HepG2 (cell line): ENCODE measurements around the gene TWNK. TPM values are rescaled to one million over a fixed set of nuclear protein-coding genes. Genes with fewer than 3 reads are reported as not detected.

Source experiments
- CHD4 ChIP-seq: fragments of 200-600 bp; sonication (generic); IDR thresholded peaks from 2 replicates; pipeline ENCODE4 v1.7.0; 2017; ENCODE audit warnings: mild to moderate bottlenecking, low read length, borderline replicate concordance
- CREB1 ChIP-seq, 2 experiments: fragments of 450-650 bp in 1 of 2; IDR thresholded peaks; 2 replicates each; pipeline ENCODE4 v1.6.1; 2016 to 2017; ENCODE audit warnings: control low read depth in 1 of 2, mild to moderate bottlenecking in 1 of 2, missing compliant biosample characterization in 1 of 2, missing genetic modification characterization in 1 of 2
- EHMT2 ChIP-seq: fragments of 200-600 bp; sonication (generic); IDR thresholded peaks from 2 replicates; pipeline ENCODE4 v1.7.0; 2017; ENCODE audit warnings: antibody characterized with exemption, low read depth, low read length, borderline replicate concordance
- ETV6 ChIP-seq: sonication (generic); formaldehyde crosslinking; conservative IDR thresholded peaks from 2 replicates; pipeline ENCODE4 v1.4.0; 2020; ENCODE audit warnings: missing genetic modification reagents
- FOXC1 ChIP-seq: sonication (generic); formaldehyde crosslinking; IDR thresholded peaks from 2 replicates; pipeline ENCODE4 v1.8.0; 2022; ENCODE audit warnings: mild to moderate bottlenecking, missing genetic modification reagents, borderline replicate concordance
- FOXO1 ChIP-seq: sonication (generic); formaldehyde crosslinking; IDR thresholded peaks from 2 replicates; pipeline ENCODE4 v1.4.0; 2020; ENCODE audit warnings: missing genetic modification reagents
- IKZF1 ChIP-seq: fragments of 450-650 bp; IDR thresholded peaks from 2 replicates; pipeline ENCODE4 v1.7.1; 2016
- KLF11 ChIP-seq: IDR thresholded peaks from 2 replicates; pipeline ENCODE4 v1.6.1; 2016; ENCODE audit warnings: missing compliant biosample characterization
- MBD4 ChIP-seq: IDR thresholded peaks from 2 replicates; pipeline ENCODE4 v1.6.1; 2012; ENCODE audit warnings: low read length, inconsistent platforms, borderline replicate concordance
- NFIC ChIP-seq: IDR thresholded peaks from 2 replicates; pipeline ENCODE4 v1.6.1; 2012; ENCODE audit warnings: mild to moderate bottlenecking, low read length, inconsistent platforms
- PPARG ChIP-seq: conservative IDR thresholded peaks from 2 replicates; pipeline ENCODE4 v1.6.1; 2016; ENCODE audit warnings: missing biosample characterization, missing genetic modification reagents
- PTBP1 ChIP-seq: fragments of 200-400 bp; formaldehyde crosslinking; IDR thresholded peaks from 2 replicates; pipeline ENCODE4 v1.6.1; 2018; ENCODE audit warnings: low read length, low read depth; ENCODE audit not compliant: poor library complexity, severe bottlenecking
- SIX4 ChIP-seq: sonication (generic); formaldehyde crosslinking; IDR thresholded peaks from 2 replicates; pipeline ENCODE4 v1.4.0; 2020; ENCODE audit warnings: missing genetic modification reagents
- U2AF1 ChIP-seq: fragments of 200-400 bp; formaldehyde crosslinking; optimal IDR thresholded peaks from 2 replicates; pipeline ENCODE3; 2017; ENCODE audit warnings: mild to moderate bottlenecking, low read depth, low read length
- ZBTB7A ChIP-seq: sonication (generic); formaldehyde crosslinking; IDR thresholded peaks from 2 replicates; pipeline ENCODE4 v1.8.0; 2022; ENCODE audit warnings: mild to moderate bottlenecking, missing genetic modification reagents
- ZEB1 ChIP-seq: IDR thresholded peaks from 2 replicates; pipeline ENCODE4 v1.6.1; 2012; ENCODE audit warnings: mild to moderate bottlenecking, low read depth, inconsistent platforms; ENCODE audit not compliant: insufficient replicate concordance
- ZNF3 ChIP-seq: IDR thresholded peaks from 2 replicates; pipeline ENCODE4 v1.7.0; 2017; ENCODE audit warnings: inconsistent platforms
- ZNF333 ChIP-seq: sonication (generic); formaldehyde crosslinking; IDR thresholded peaks from 2 replicates; pipeline ENCODE4 v1.4.0; 2020; ENCODE audit warnings: mild to moderate bottlenecking, missing genetic modification reagents, borderline replicate concordance
- ZNF382 ChIP-seq: sonication (generic); formaldehyde crosslinking; IDR thresholded peaks from 2 replicates; pipeline ENCODE4 v1.5.0; 2020; ENCODE audit warnings: missing genetic modification reagents, mild to moderate bottlenecking, borderline replicate concordance
- ZNF446 ChIP-seq: sonication (generic); formaldehyde crosslinking; IDR thresholded peaks from 2 replicates; pipeline ENCODE4 v1.5.0; 2020; ENCODE audit warnings: mild to moderate bottlenecking, missing genetic modification reagents
- ZNF569 ChIP-seq: sonication (generic); formaldehyde crosslinking; IDR thresholded peaks from 2 replicates; pipeline ENCODE4 v1.5.0; 2020; ENCODE audit warnings: mild to moderate bottlenecking, missing genetic modification reagents, moderate library complexity, borderline replicate concordance
- ZNF615 ChIP-seq: sonication (generic); formaldehyde crosslinking; IDR thresholded peaks from 2 replicates; pipeline ENCODE4 v1.5.0; 2020; ENCODE audit warnings: mild to moderate bottlenecking, missing genetic modification reagents, borderline replicate concordance
- ZNF629 ChIP-seq: sonication (generic); formaldehyde crosslinking; conservative IDR thresholded peaks from 2 replicates; pipeline ENCODE4 v1.5.0; 2020; ENCODE audit warnings: missing genetic modification reagents
- ZNF761 ChIP-seq: sonication (generic); formaldehyde crosslinking; conservative IDR thresholded peaks from 2 replicates; pipeline ENCODE4 v1.4.0; 2020; ENCODE audit warnings: mild to moderate bottlenecking, missing genetic modification reagents
- polyA plus RNA-seq, 8 experiments: library from polyadenylated mRNA; depleted of rRNA in 3 of 8; stranded (reverse) in 7 of 8; unstranded in 1 of 8; fragments of >200 nt; fragmentation: Illumina TruSeq in 4 of 8; extraction: Trizol in 4 of 8; gene quantifications; 2 replicates each; pipeline versions ENCODE4 v1.2.1 to v1.2.3, GENCODE V29; 2011 to 2016; ENCODE audit warnings: low read depth in 4 of 8, missing spikeins in 1 of 8, mixed read lengths in 1 of 8; ENCODE audit not compliant: insufficient read depth in 1 of 8
- total RNA-seq, 5 experiments: library from RNA; depleted of rRNA; stranded (reverse); fragments of >200 nt; fragmentation: Illumina TruSeq; extraction: Trizol; gene quantifications; 2 replicates each; pipeline ENCODE4 v1.2.3, GENCODE V29; 2016; ENCODE audit warnings: low read depth in 1 of 5
- TF ChIP-seq, protein P1 (sequence below): sonication (generic); formaldehyde crosslinking; IDR thresholded peaks from 2 replicates; pipeline ENCODE4 v1.5.1; 2020; ENCODE audit warnings: mild to moderate bottlenecking, moderate library complexity, missing genetic modification reagents
- TF ChIP-seq, protein P2 (sequence below): sonication (generic); formaldehyde crosslinking; IDR thresholded peaks from 2 replicates; pipeline ENCODE4 v1.5.0; 2020; ENCODE audit warnings: missing genetic modification reagents

The TWNK gene
- total and polyA plus RNA-seq, 2 of the 13 experiments (the other 11 are each of a cell fraction or from before 2014, with no cell fraction given) = 10.7 to 16.5 TPM

- no peak for TF ChIP-seq IKZF1
- TF ChIP-seq ZNF761 (CRISPR knock-in tag) = peak; percentile 20; the same call in 1 of the 2 replicates
- no peak for TF ChIP-seq ZNF446 (CRISPR knock-in tag)
- TF ChIP-seq FOXO1 = no peak
- TF ChIP-seq CREB1 (IDR thresholded peaks at IDR 0.05) = no peak
- peak; percentile 70; the same call in 1 of the 2 replicates for TF ChIP-seq CREB1 (CRISPR knock-in tag; IDR thresholded peaks at IDR 0.05)
- TF ChIP-seq ETV6 (CRISPR knock-in tag) = no peak; the same call in 1 of the 2 replicates
- TF ChIP-seq ZNF615 (CRISPR knock-in tag) = no peak
- TF ChIP-seq PTBP1 = no peak
- TF ChIP-seq KLF11 (CRISPR knock-in tag) = no peak
- no peak for TF ChIP-seq MBD4
- no peak for TF ChIP-seq CHD4
- TF ChIP-seq ZBTB7A (CRISPR knock-in tag) = no peak
- TF ChIP-seq NFIC = no peak
- no peak for TF ChIP-seq EHMT2
- TF ChIP-seq, protein P1, sequence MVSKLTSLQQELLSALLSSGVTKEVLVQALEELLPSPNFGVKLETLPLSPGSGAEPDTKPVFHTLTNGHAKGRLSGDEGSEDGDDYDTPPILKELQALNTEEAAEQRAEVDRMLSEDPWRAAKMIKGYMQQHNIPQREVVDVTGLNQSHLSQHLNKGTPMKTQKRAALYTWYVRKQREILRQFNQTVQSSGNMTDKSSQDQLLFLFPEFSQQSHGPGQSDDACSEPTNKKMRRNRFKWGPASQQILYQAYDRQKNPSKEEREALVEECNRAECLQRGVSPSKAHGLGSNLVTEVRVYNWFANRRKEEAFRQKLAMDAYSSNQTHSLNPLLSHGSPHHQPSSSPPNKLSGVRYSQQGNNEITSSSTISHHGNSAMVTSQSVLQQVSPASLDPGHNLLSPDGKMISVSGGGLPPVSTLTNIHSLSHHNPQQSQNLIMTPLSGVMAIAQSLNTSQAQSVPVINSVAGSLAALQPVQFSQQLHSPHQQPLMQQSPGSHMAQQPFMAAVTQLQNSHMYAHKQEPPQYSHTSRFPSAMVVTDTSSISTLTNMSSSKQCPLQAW (CRISPR knock-in tag) = no peak; the same call in none of the 2 replicates
- no peak for TF ChIP-seq ZNF382 (CRISPR knock-in tag)
- 0 out of 2 replicates have a peak, but pooled peaks have one; percentile 41 for TF ChIP-seq ZNF569
- TF ChIP-seq ZNF333 (CRISPR knock-in tag) = 0 out of 2 replicates have a peak, but pooled peaks have one; percentile 69
- TF ChIP-seq U2AF1 = peak; percentile 80
- TF ChIP-seq FOXC1 (CRISPR knock-in tag) = no peak
- TF ChIP-seq SIX4 = no peak
- TF ChIP-seq ZNF3 (CRISPR knock-in tag) = no peak
- TF ChIP-seq ZNF629 (CRISPR knock-in tag) = no peak
- no peak for TF ChIP-seq ZEB1
- TF ChIP-seq, protein P2, sequence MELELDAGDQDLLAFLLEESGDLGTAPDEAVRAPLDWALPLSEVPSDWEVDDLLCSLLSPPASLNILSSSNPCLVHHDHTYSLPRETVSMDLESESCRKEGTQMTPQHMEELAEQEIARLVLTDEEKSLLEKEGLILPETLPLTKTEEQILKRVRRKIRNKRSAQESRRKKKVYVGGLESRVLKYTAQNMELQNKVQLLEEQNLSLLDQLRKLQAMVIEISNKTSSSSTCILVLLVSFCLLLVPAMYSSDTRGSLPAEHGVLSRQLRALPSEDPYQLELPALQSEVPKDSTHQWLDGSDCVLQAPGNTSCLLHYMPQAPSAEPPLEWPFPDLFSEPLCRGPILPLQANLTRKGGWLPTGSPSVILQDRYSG (CRISPR knock-in tag) = no peak
- peak; percentile 54; the same call in 1 of the 2 replicates for TF ChIP-seq PPARG (CRISPR knock-in tag)
Measured at GRCh38 chr10:101042667-101043362, 55.5 kb downstream of the TWNK start (continued).
